ENCODE results near the gene ADORA3.

DNA sequence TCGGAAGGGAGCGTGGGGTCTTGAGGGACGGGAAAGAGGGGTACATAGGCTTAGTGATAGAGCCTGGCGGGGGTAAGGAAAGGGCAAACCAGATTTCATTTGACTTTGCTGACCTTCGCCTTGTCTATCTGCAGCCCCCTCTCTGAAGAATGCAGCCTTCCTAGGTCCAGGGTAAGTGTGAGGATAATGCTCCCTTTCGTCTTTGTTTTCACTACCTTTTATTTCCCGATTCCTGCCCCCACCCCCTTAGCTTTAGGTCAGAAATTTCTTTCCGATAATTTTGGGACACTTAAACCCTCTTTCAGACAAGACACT is 53.8 kb downstream of the ADORA3 start:
- no peak for TF ChIP-seq POLR2A (IDR thresholded peaks at IDR 0.05)
- TF ChIP-seq, protein P1, sequence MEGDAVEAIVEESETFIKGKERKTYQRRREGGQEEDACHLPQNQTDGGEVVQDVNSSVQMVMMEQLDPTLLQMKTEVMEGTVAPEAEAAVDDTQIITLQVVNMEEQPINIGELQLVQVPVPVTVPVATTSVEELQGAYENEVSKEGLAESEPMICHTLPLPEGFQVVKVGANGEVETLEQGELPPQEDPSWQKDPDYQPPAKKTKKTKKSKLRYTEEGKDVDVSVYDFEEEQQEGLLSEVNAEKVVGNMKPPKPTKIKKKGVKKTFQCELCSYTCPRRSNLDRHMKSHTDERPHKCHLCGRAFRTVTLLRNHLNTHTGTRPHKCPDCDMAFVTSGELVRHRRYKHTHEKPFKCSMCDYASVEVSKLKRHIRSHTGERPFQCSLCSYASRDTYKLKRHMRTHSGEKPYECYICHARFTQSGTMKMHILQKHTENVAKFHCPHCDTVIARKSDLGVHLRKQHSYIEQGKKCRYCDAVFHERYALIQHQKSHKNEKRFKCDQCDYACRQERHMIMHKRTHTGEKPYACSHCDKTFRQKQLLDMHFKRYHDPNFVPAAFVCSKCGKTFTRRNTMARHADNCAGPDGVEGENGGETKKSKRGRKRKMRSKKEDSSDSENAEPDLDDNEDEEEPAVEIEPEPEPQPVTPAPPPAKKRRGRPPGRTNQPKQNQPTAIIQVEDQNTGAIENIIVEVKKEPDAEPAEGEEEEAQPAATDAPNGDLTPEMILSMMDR (IDR thresholded peaks at IDR 0.05): no peak

All from thyroid gland (tissue), 4 donors.